Measurements from ENCODE around the gene ZFPL1.

GRCh38 chr11:65036931-65037330, 47.1 kb upstream of the ZFPL1 start:
- no peak for TF ChIP-seq CTCF (IDR thresholded peaks at IDR 0.05)
- no peak for TF ChIP-seq POLR2A (IDR thresholded peaks at IDR 0.05)
